ENCODE results near the gene GET4.

GET4 gene, protein sequence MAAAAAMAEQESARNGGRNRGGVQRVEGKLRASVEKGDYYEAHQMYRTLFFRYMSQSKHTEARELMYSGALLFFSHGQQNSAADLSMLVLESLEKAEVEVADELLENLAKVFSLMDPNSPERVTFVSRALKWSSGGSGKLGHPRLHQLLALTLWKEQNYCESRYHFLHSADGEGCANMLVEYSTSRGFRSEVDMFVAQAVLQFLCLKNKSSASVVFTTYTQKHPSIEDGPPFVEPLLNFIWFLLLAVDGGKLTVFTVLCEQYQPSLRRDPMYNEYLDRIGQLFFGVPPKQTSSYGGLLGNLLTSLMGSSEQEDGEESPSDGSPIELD

DNA sequence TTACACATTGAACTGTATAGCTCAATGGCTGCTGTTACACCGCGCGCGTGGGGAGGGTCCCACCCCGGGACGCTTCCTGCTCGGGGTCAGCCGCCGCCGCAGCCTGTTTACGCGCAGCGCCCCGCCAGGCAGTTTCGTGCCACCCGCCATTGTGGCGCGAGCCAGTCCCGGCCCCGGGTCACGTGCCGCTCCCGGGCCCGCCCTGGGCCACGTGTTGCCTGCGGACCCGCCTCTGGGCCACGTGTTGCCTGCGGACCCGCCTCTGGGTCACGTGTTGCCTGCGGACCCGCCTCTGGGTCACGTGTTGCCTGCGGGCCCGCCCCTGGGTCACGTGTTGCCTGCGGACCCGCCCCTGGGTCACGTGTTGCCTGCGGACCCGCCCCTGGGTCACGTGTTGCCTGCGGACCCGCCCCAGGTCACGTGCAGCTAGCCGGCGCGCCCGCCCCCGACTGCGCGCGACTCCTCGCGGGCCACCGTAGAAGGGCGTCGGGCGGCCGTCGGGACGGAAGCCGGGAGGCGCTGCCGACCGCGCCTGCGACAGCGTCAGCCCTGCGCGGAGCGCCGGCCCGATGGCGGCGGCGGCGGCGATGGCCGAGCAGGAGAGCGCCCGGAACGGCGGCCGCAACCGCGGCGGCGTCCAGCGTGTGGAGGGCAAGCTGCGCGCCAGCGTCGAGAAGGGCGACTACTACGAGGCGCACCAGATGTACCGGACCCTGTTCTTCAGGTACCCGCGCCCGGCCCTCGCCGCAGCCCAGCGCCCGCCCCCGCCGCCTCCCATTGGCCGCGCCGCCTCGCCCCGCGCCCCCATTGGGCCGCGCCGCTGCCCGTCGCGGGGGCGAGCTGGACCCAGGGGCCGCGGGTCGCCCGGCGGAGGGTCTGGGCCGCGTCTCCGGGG, at the start of gene GET4:
GET4 (plus strand) TSS at position 478 of the 895 bp plus-strand sequence; CDS start at position 570, 92 bp downstream.
- DNase-seq, result peak; percentile 61 to 96

DNA sequence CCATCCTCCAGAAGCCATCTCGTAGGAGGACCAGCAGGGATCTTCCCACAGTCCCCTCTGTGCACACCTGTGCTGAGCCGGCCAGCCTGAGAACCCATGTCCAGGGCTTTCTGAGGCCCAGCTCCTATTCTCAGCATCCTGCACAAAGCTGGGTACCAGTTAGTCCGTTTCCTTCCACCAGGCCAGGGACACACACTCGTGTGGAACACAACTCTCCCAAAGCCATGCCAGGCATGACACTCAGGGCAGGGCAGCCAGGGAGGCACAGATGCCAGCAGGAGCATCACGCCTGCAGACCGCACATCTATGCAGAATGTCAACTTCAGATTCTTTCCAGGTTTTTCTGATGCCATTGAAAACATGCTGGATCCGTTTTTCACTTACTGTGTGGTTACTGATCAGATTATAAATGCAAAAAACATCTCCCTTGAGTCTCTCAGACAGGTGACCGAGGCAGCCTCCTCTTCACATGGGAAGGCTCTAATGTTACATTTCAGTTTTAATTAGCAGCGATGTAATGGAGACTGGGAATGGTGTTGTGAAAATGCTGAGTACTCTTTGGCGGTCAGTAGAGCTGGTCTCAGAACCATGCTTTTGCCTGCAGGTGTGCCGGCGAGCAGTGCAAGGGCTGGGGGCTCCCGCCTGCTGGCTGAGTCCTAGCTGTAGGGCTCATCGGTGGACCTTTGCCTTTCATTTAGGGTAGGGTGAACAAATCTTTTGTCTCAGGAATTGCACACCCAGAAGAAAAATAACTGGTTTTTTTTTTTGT, 47.4 kb upstream of the GET4 start:
- no peak for DNase-seq

DNA sequence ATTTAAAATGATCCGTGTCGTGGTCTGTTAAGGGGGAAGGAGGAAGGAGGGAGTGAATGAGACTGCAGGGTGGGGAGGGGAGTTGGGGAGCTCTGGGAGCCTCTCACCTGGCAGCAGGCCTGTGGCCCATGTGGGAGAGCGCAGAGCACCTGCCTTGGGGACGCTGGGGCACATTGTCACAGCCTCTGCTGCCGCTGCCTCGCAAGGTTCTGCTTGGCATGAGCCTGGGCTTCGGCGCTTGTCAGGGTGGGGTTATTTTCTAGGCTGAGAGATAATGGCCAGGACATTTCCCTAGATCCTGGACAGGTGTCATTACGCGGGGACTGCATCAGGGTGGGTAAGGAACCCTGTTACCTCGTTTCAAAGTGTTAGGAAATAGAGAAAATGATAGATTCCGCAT, 46.3 kb upstream of the GET4 start:
- DNase-seq, result no peak

DNA sequence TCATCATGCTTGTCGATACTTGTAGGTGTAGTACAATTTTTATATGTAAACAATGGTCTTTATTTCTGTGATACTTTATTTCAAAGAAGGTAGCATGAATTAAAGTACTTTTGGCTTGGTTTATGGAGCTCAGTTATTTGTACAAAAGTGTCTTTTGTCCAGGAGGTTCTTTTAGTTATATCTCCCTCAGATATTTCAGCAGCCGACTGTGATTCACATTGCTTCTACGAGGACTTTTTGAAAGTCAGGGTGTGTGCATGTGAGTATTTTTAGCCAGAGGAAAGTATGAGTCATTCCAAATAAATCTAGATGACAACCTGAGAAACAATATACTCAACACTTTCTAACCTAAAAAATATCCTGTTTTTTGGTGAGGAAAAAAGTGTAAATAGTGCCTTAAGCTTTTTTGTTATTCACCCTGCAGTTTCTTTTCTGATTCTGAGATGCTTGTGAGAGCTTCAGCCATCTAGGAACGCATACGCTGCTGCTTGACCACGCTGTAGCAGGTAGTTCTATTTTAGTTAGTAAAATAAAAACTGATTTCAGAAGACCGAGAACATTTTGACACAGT, 44.7 kb upstream of the GET4 start:
- peak in 1 of 2 donors; percentile 74 for DNase-seq

DNA sequence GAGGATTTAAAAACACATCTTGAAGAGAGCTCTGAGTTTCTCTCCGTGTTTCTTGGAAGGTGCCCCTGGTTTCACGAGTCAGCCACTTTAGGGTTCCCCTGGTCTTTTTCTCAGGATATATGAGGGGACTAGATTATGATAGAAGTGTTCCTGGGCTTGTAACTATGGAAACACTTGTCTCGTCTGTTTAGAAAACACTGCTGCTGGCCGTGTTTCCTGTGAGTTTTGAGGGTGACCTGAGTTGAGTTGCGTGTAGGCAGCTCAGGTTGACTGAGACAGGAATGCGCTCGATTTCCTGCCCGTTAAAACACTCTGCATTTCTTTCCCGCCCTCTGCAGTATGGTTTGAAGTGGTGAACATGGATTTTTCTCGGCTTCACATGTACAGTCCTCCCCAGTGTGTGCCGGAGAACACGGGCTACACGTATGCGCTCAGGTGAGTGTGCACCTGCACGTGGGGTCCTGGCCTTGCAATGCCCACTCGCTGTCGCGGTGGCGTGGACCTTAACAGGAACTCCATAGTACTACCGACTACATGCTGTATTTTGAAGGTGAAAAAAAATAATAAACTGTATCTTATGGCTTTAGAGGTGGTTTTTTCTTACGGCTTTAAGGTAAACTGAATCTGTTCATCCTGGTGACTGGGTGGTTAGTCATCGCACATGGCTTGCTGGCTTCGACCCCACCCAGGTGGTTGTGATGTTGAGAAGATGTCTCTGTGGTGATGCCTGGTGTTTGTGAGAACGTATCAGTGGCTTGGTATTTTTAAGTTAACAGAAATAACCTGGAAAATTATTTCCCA, 44.0 kb upstream of the GET4 start, which contains the start of gene SUN1:
SUN1 (plus strand) TSS at position 310 of the 801 bp plus-strand sequence; CDS start at position 359, 49 bp downstream.
- DNase-seq, result no peak

DNA sequence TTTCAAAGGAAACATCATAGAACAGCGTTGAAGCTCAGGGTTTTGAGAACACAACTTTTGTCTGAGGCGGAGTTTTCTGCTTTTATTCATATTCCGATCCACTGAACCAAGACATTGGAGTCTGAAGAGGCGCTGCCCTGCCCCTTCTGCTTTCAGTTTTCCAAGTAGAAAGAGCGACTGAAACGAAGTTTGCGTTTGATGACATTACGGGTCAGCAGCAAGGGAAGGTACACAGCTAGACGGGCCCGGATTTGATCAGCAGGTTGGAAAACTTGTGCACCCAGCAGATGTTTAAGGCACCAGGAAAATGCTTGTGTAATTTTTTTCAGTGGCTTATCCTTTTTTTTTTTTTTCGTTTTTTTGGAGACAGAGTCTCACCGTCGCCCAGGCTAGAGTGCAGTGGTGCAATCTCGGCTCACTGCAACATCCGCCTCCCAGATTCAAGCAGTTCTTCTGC, 43.4 kb upstream of the GET4 start:
- DNase-seq, result no peak

DNA sequence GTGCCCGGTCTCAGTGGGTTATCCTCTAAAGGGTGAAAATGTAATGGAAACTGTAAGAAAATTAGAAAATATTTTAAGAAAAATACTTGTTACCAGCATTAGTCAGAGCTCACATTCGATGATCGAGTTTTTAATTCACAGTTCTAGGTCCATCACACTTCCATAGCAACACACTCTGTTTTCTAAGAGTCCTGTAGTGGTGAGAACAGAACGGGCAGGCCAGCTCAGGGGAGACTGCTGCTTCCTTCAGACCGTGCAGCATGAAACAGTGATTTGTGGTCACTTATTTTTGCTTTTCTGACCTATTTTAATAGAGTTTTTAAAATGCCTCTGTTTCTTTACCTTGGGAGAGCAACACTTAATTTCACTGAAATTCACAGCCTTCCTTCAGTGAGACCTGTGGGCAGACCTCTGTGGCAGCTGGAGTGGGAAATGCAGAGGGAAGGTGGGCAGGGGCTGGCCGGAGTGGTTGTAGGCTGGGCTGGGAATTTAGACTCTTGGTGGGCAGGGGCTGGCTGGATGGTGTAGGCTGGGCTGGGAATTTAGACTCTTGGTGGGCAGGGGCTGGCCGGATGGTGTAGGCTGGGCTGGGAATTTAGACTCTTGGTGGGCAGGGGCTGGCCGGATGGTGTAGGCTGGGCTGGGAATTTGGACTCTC, 42.6 kb upstream of the GET4 start:
- no peak for DNase-seq

DNA sequence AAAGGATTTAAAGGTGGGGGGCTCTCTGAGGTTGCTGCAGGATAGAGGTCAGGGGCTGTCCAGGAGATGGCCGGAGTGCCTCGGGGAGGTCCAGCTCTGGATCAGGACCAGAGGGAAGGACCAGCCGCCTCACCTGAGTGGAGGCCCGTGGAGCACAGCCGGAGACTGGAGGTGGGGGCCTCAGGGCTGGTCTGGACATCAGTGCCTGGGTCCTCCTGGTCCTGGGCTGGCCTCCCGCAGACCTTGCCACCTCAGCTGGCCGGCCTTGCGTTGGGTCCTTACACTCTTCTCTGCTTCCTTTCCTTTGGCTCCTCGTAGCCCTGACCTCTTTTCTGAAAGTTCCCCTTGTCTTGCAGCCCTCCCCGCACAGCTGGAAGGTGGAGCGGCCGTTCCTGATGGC, 42.1 kb upstream of the GET4 start:
- DNase-seq, result no peak

DNA sequence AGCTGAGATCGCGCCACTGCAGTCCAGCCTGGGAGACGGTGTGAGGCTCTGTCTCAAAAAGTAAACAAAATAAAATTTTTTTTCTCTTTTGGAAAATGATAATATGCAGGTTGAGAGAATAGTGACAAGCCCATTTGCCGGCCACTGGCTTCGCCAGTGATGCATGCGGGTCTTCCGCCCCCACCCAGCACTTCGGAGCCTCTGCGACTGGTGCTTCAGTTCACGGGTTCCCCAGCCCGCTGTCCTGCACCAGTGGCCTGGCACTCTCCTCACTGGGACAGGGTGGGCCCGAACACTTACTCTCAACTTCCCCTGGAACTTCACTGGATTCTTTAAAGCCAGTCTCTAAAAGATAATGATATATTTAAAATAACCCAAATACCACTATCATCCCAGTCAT, 41.3 kb upstream of the GET4 start:
- no peak for DNase-seq

DNA sequence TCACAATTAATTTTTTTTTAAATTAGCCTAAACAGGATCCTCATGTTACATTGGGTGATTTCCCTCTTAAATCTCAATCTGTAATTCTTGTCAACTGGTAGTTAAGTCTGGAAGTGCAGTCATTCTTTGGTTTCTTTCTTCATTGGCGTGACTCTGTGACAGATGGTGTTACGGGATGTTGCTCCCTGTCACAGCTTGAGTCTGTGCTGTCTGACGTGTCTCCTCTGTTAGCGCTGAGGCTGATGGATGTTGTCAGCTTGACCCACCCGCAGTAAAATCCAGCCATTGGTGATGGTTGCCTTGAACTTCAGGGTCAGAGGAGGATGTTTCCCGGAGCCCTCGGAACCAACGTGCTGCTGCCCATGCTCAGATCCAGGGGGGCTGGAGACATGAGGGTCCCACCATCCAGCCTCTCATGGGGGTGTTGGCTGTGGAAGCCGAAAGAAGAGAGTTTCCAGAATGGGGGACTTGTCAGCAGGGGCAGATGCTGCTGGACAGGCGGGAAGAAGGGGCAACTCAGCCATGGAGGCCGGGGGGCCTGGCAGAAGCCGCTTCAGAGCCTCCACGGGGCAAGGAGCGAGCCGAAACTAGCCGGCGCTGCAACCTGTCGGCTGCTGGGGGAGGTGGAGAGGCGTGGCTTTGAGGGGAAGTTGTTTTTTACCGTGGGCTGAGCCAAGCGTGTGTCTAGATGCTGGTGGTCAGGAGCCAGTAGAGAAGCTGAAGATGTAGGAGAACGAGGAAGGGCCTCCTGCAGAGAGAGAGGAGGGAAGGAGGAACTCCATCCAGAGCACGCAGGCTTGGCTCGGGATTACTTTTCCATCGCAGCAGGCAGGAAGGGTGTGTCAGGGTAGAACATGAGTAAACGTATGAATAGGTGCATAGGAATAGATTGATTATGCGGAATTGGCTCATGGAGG, 40.6 kb upstream of the GET4 start:
- no peak for DNase-seq

DNA sequence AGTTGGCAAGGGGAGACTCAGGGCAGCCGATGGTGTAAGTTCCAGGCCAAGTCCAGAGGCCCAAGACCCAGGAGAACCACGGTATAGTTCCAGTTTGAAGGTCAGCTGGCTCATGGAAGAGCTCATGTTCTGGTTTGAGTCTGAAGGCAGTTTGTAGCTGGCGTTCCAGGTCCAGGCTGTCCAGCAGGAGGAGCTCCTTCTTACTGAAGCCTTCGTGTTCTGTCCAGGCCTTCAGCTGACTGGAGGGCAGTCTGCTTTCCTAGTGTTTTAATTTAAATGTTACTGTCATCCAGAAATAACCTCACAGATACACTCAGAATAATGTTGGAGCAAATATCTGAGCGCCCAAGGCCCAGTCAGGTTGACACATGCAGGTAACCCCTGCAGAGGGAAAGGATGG, 39.9 kb upstream of the GET4 start:
- no peak for DNase-seq

DNA sequence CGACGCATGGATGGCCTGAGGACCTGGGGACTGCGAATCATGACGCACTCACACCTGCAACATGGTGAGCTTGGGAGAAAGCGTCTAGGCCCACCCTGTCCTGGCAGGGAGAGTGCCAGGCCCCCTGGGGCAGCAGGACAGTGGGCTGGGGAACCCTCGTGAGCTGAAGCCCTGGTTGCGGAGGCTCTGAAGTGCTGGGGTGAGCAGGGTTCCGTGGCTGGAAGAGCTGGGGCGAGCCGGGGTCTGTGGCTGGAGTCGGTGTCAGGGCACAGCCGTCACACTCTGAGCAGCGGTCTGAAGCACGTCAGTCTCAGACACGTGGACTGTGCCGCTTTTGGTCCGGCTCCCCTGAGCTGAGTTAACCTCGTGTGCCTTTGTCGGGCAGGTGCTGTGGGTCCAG, 39.4 kb upstream of the GET4 start:
- no peak for DNase-seq

DNA sequence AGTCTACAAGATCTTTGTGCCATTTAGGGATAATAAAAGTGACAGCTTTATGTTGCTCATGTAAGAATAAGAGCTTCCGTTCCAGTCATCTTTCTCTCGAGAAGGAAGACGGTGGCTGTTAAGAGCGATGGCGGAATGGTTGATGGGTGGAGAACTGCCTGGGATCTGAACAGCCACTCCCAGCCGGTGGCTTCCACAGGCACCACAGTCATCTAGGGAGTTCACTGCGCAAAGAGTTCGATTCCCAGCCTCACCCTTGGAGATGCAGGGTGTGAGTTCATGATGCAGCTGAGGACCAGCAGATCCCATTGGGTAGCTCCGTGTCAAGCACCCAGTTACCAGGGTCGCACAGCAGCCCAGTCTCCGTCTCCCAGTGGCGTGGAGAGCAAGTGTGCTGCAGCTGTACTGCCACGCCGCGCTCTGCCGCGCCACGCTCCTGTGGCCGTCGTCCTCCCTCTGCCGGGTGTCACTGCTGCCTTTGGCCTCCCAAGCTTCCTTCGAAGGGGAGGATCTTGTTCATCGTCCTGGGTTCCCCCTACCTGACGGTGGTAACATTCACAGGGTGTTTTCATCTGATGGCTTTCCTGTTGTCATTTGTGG, 36.3 kb upstream of the GET4 start:
- DNase-seq, result no peak

DNA sequence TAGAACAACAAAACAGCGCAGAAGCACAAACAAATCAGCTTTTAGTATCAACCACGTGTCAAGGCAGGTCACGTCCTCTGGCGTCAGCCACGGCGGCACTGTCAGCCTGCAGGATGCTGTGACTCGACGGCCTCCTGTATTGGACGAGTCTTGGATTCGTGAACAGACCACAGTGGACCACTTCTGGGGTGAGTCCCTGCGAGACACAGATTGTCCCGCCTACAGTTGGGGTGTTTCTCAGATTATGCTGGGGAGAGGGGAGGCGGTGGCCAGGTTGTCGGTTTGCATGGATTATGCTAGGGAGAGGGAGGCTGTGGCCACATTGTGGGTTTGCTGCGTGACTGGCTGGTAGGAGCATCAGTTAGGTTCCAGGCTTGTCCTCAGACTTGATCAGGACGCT, 34.4 kb upstream of the GET4 start:
- no peak for DNase-seq

DNA sequence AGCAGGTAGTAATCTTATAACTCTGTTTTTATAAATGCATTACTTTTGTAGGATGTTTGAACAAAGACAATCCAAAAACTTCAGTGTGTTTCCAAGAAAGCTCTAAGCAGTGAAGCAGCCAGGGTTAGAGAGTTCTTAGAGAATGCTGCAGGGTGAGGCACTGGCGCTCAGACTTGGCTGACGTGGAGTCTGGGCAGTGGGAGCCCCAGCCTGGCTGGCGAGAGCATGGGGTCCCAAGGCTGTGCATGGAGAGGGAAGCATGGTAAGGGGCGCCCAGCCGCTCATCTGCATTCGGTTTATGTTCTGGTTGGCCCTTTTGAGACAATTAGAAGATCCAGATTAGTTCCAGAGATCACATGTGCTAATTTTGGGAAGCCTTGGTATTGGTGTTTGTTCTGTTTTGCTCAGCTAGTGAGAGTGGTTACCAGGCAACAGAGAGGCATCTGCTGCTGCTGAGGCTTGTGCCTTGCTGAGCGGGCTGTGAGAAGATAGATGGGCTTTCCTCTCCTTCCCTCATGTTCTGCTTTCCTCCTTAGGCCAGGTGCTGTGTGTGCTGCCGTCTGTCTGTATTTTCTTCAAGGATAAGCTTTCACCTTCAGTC, 33.8 kb upstream of the GET4 start:
- no peak for DNase-seq

DNA sequence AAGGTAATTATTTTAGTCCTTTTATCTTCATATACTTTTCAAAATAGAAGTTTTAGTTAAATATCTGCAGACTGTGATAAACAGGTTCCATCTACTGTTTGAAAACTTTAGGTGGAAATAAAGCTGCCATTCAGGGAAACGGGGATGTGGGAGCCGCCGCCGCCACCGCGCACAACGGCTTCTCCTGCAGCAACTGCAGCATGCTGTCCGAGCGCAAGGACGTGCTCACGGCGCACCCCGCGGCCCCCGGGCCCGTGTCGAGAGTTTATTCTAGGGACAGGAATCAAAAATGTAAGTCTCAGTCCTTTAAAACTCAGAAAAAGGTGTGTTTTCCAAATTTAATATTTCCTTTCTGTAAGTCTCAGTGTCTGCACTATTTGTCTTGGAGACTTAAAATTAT, 33.1 kb upstream of the GET4 start:
- DNase-seq, result no peak

DNA sequence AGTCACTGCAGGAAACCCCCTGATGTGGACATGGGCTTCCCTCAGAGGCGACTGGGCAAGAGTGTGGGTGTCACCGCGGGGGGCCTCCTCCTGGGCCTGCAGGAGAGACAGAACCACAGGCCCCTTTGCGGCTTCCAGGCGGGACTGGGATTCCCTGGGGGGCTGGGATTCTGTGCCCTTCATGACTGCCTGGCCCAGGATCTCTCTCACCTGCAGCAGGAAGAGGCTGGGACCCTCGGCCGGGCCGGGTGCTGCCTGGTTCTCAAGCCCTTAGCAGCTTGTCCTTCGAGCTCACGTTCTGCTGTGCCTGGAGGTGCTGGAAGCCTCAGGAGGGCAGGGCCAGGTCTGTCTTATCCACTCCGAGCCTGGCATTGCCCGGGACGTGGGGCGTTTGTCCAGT, 32.3 kb upstream of the GET4 start:
- no peak for DNase-seq

DNA sequence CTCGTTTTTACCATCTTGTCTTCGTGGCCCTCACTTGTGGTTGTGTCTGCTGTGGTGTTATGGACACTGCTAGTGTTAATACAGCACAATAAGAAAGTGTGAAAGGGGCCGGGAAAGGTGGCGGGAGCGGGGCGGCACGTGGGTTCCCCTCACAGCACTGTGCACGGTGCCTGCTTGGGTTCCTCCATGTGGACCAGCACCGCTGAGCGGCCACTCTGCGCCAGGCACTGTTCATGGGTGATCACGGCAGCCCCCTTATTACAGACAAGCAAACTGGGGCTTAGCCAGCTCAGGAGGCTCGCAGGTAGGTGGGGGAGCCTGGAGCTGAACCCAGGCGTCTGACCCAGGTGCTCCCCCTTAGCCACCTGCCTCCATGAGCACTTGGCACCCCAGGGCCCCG, 31.8 kb upstream of the GET4 start:
- DNase-seq, result no peak

DNA sequence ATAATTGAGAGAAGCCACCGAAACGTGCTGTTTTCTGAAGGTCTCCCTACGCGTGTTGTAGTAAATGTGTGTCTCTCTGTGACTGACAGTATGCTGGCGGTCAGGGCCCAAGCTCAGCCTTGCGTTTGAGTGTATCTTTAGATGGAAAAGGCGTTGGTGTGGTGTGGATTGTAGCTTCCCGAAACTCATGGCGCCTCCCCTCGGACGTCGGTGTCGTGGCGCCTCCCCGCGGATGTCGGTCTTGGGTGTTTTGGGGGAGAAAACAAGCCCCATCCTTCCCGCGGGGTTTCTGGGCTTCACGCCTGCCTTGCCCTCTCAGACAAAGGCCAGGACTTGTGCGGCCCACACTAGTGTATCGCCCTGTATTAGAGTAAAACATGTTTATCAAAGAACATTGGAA, 31.3 kb upstream of the GET4 start:
- DNase-seq, result no peak

Data from bone marrow (tissue), 2 donors.